GM19463 (cell line): ENCODE measurements around the gene CORO2A.

ENCODE experiments used
- ATAC-seq: cut with Tn5 transposase; IDR thresholded peaks from one replicate; pipeline ENCODE4 v1.9.1; 2021; ENCODE audit warnings: mild to moderate bottlenecking, moderate library complexity; ENCODE audit not compliant: unreplicated experiment

CORO2A gene

DNA sequence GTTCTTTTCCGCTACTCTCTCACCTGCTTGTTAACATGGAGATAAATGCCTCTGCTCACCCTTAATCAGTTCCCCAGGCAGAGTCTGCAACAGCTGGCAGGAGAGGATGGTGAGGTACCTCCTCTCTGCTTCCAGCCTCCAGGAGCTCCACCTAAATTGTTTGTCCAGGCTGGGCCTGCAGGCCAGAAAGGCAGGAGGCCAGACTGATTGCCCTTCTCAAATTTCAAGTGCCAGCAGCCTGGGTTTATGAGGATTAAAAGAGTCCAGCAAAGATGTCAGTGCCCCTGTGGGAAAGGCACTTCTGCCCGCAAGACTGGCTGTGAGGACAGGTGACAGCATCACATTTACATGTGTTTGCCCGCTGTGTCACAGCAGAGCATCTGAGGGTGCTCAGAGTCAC, 19.8 kb downstream of the CORO2A start:
- ATAC-seq: no peak

DNA sequence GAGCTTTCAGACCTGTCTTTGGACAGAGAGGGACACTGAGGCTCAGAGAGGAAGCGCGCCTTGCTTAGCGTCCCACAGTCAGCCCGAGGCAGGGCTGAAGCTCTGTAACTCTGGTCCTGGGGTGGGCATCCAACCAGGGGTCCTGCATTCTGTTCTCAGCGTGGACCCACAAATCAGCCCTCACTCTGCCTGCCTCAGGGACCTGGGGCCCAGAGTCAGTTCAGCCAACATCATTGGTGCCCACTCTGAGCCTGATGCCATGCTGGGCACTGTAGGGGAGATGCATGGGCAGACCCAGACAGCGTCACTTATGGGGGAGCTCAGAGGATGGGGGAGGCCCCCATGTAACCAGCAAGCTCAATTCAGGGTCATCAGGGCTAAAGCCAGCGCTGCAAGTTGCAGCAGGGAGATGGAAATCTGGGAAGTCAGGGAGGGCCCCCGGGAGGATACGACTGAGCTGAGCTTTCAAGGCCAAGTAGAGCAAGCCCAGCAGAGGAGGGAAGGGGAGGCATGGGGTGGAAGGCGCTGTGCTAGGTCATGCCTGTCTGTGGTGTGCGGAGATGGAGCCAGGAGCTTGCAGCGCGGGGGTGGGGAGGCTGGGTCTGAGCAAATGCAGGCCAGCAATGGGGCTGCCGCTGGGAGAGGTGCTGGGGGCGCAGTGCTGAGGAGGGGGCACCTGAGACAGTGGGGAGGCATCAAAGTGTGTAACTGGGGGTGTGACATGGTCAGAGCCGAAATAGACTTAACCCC, 21.1 kb downstream of the CORO2A start:
- no peak for ATAC-seq

DNA sequence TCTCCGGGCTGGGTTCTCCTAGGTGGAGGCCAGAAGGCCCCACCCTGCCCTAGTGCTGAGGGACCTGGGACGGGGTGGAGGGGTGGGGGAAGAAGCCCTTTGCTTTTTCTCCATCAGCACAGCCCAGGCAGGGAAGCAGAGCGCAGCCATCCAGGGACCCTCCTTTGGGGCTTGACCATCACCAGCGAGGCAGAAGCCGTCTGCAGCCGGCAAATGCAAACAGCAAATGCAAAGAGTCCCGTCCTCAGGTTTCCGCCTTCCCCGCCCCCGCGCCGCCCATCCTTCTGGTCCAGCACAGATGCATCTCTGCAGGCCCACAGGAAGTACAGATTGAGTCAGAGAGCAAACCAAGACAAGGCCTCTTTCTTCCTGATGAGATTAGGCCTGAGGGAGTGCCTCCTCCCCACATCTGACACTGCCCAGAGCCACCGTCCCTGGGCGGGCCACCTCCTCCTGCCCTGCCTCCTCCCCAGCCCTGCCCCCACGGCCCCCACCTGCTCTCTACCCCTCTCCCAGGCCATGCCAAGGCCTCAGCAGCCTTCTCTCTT, 23.4 kb downstream of the CORO2A start:
- ATAC-seq: peak; percentile 100

DNA sequence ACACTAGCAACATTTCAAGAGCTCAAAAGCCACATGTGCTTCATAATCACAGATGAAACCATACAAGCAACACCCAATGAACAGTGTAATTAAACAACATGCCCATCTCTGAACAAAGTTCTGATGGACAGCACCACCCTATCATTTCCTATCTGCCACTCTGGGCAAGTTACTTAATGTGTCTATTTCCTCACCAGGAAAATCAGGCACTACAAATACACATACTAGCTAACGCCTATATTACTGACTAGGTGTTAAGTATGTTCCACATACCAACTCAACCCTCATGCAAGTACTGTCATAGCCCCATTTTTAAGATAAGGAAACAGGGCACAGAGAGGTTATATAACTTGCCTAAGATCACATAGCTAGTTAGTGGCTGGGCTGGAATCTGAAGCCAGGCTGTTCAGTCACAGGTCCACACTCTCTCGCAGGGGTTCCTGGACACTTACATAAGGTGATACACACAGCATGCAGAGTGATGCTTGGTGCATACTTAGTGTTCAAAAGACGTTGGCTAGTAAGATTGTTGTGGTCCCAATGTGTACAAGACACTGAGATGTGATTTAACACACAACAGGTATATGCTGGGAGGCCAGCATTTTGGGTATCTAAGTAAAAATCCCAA, 24.2 kb downstream of the CORO2A start:
- ATAC-seq: no peak

DNA sequence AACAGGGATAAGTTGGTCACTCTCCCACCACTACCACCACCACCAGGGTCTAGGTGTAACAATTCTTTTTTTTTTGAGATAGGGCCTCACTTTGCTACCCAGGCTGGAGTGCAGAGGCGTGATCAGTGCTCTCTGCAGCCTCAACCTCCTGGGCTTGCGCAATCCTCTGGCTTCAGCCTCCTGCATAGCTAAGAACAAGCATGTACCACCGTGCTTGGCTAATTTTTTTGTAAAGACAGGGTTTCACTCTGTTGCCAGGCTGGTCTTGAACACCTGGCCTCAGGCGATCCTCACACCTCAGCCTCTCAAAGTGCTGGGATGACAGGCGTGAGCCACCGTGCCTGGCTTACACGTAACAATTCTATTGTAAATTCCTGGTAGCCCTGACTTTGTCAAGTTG, 27.5 kb downstream of the CORO2A start:
- ATAC-seq: no peak

DNA sequence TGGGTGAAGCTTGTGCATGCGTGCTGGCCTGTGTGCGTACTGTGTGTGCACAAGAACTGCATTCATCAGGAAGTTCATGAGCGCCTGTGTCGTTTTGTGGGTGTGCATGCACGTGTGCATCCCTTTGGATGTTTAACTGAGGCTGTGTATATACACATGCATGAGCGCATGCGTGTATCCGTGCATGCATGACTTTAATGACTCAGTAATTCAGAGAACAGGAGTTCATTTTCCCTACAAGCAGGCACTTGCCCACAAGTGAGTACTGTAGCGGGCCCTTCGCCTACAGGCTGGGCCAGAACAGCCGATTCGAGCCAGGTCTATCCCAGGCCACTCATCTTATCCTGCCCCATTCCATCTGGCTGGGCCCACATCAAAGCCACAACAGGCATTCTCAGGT, 29.8 kb downstream of the CORO2A start:
- no peak for ATAC-seq

DNA sequence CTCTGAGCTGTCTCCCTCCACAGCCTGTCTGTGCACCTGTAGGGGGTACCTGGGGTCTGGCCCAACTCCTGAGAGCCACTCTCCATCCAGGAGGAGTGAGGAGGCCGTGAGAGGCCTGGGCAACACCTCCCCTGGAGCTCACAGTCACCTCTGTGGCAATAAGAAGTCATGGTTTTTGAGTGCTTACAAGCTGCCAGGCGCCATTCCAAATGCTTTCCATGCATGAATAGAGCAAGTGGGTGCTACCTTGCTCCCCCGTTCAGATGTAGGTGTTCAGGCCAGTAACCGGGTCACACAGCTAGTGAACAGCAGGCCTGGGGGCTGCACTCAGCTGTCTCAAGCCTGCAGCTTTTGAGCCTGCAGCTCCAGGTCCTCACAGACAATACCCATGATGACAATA, 30.6 kb downstream of the CORO2A start:
- no peak for ATAC-seq

DNA sequence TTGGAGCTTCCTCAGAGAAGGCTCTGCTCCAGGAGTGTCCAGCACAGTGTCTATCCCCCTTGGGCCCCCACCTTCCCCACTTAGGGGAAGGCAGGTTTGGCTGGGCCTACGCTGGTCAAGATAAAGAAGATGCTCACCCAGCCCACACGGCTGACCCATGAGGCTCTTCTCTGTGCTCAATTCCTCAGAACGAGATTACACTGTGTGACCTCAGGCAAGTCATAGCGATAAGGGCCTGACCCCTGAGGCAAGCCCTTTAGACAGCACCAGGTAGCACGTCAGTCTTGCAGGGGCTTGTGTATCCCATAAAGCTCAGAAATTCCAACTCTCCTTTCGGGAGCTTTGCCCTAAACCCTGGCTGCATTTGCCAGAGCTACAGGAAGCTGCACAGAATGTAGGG, 32.6 kb downstream of the CORO2A start:
- ATAC-seq: no peak

DNA sequence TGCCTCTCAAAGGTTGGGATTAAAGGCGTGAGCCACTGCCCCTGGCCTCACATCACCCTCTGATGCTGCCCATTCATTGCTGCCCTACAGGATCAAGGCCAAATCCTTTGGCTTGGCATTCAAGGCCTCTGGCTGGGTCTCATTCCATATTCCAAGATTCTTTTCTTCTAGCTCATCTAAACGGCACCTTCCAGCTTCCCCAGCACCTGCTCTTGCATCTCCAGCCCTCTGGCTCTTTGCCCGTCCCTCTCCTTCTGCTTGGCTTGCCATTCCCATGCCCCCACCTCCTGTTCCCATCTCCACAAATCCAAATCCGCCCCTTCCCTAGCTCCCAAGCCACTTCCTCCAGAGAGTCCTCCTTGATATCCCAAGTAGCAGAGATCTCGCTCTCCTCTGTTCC, 33.1 kb downstream of the CORO2A start:
- no peak for ATAC-seq

DNA sequence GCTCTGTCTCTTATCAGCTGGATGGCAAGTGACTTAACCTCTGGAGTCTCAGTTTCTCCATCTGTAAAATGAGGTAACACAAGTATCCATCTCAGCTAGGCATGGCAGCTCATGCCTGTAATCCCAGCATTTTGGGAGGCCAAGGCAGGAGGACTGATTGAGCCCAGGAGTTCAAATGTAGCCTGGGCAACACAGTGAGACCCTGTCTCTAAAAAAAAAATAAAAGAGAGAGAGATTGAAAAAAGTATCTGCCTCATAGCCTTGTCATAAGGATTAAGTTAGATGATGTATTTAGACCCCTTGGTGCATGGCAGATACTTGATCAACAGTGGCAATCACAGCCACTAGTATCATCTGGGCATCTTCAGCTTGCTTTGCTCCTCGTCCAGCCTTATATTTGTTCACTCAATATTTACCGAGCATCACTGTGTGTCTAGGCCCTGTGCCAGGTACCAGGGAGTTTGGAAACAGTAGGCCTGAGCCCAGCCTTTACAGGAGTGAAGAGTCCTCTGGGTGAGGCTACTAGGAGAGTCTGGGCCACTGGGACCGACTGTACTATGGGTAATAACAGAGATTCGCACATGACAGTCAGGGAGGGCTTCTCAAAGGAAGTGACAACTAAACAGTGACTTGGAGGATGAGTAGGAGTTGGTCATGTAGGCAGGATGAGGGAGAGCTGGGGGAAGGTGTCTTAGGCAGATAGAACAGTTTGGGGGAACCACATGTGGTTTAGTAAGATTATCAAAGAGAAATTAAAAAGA, 34.2 kb downstream of the CORO2A start:
- ATAC-seq: no peak

DNA sequence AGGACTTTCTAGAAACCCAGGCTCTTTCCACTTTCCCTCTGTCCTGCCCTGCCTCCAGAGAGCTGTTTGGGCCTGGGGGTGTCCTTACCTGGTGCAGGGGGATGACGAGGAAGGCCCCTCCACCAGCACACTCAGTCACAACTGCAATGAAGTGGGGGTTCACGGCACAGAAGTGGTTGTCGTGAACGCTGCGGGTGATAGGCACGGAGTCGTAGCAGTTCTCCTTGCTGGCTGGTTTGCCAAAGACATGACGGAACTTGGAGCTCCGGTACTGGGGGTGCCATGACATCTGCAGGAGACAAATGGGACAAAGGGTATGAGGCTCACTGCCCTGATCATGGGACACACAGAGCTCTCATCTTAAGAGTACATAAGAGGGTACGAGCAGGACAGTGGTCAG, 35.1 kb downstream of the CORO2A start:
- no peak for ATAC-seq

DNA sequence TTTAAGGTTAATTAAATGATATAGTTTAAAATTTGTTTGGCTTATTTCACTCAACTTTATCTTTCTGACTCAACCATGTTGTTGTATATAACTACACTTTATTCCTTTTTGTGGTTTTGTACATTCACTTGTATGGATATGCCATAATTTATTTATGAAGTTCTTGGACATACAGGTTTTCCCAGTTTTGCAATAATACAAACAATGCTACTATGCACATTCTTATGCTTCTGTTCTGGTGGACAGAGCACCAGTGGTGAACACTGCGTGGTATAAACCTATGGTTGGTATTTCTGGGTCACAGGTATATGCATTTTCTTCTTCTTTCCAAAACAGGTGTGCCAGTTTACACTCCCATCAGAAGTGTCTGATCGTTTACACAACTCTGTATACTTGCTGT, 37.8 kb downstream of the CORO2A start:
- ATAC-seq: no peak

DNA sequence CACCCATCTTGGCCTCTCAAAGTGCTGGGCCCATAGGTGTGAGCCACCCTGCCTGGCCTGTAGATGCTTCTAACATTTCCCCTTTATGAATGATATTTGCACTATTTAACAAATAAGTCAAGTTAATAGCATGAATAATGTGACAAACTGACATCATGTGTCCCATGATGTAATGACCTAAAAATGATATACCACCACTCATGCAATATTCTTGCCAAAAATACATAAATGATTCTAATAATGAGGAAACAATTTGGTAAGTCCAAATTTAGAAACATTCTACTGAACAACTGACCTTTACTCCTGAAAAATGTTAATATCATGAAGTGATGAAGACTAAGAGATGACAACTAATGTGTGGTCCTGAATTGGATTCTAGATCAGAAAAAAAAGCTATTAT, 39.9 kb downstream of the CORO2A start:
- no peak for ATAC-seq

DNA sequence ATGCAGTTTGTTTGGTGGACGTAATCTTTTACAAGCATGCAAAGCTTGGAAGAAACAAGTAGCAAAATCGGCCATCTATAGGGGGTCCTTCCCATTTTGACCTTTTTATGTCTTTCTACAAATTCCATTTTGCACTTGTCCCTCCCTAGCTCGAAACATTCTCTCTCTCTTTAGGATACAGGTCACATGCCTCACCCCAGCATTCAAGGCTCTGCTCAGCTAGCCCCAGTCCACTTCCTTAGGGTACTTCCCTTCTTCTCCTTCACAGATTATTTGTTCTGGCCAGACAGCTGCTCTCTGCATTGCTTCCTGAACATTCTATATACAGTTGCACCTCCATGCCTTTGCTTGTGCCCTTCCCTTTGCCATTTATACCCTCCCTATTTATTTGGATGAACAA, 41.7 kb downstream of the CORO2A start:
- ATAC-seq: no peak

DNA sequence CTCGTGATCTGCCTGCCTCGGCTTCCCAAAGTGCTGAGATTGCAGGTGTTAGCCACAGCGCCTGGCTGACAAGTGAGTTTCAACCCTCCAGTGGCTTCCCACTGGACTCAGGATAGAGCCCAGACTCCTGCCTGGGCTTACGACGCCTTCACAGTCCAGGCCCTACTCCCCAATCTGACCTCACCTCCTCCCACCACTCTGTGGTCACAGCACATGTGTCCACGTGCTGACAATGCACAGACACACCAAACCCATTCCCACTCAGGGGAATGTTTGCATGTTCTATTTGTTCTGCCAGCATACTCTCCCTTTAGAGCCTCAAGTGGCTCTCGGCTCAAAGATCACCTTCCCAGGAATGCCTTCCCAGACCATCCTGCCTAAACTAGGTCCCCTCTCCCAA, 42.3 kb downstream of the CORO2A start:
- no peak for ATAC-seq

DNA sequence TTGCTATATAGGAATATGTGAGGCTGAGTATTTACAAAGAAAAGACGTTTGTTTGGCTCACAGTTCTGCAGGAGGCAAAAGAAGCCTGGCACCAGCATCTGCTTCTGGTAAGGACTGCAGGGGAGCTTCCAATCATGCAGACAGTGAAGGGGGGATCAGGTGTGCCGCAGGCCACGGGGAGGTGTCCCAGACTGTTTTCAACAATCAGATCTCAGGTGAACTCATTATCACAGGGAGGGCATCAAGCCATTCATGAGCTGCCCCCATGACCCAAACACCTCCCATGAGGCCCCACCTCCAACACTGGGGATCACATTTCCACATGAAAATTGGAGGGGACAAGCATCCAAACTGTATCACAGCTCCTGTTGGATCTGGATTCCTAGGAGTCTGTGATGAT, 43.0 kb downstream of the CORO2A start:
- no peak for ATAC-seq

DNA sequence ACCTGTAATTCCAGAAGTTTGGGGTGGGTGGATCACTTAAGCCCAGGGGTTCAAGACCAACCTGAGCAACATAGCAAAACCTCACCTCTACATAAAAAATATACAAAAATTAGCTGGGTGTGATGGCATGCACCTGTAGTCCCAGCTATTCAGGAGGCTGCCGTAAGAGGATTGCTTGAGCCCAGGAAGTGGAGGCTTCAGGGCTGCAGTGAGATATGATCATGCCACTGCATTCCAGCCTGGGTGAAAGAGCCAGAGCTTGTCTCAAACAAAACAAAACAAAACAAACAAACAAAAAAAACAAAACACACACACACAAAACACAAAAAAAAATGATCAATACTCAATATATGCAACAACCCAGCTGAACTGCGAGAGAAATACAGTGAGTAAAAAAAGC, 44.0 kb downstream of the CORO2A start:
- ATAC-seq: no peak

DNA sequence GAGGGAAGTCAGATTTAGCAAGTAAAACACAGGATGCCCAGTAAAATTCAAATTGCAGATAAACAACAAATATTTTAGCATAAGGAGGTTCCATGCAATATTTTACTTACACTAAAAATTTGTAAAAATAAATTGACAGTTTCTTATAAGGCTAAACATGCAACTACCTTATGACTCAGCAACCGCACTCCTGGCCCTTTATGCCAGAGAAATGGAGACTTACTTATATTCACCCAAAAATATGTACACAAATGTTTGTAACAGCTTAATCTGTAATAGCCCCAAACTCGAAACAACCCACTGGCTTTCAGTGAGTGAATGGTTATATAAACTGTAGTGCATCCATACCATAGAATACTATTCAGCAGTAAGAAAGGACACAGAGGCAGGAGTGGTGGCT, 44.9 kb downstream of the CORO2A start:
- ATAC-seq: no peak

DNA sequence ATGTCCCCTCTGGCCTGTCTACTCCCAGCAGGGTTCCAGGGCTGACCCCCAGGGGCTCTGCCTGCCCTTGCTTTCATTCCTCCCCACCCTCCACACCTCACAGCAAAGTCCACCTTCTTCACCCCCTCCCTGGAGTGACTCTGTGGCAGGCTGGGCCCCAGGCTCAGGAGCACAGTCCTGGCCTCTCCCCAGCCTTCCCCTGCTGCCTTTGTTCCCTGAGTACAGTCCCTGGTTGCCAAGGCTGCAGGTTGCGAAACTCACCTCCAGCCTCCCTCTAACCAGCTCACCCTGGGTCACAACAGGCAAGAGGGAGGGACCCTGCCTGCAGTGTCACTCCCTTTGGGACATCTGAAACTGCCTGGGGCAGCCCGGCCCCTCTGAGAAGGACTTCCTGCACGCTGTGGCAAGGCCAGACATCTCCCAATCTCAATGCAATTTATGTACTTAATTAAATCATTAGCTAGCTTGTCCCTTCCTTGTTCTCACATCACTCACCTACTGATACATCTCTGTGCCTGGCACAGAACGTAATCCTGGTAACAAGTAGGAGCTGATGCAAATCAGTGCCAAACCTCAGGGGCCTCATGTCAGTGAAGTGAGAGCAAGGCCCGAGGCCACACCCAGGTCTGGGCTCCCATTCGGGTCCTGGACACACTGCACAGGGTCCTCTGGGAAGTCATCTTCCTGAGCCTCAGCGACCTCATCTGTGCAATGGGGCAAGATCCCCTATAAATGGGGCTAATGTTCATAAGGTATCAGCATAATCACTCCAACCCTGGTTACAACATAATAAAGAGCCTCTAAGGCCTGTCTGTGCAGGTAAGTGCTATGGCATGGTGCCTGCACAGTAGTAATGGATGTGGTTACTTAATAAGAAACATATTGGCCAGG, 46.1 kb downstream of the CORO2A start:
- ATAC-seq: peak; percentile 55

DNA sequence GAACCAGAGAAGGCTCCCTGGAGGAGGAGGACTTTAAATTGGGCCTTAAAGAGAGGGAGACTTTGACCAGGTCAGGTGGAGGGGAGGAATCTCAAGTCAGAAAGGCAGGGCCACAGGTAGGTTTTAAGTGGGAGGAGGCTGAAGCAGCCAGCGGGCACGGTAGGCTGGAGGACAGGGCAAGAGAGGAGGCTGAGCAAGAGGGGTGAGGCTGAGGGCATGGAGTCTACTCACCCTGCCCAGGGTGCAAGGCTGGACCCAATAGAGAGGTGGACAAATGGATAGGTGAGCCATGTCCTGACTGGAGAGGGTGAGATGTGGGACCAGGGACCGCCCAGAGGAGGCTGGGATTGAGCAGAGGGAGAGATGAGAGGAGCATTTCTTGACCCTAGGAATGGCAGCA, 47.8 kb downstream of the CORO2A start:
- ATAC-seq: no peak

DNA sequence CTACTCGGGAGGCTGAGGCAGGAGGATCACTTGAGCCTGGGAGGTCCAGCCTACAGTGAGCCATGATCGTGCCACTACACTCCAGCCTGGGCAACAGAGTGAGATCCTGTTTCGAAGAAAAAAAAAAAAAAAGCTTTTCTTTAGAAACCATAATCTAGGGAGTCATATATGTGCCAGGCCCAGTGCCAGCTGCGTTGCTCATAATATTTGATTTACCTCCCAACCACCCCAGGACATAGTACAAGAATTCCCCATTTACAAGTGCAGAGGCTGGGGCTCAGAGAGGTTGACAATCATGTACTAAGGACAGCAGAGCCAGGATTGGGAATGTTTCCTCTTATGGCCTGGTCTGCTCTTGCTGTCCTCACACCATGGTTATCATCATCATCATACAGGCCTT, 48.4 kb downstream of the CORO2A start:
- no peak for ATAC-seq
